AG04450 (cell line): Measurements from ENCODE around the gene RSRP1. TPM values are rescaled to one million over a fixed set of nuclear protein-coding genes. Genes with fewer than 3 reads are reported as not detected.

ENCODE experiments used
- CTCF ChIA-PET: fragments of 300-600, 350-600 bp; formaldehyde crosslinking; extraction: SDS; loops from one replicate; lab custom pipeline; 2022; ENCODE audit warnings: antibody characterized with exemption, inconsistent platforms; lab: Charles Lee
- POLR2A ChIA-PET: fragments of 350-600 bp; formaldehyde crosslinking; extraction: SDS; loops from one replicate; lab custom pipeline; 2021; ENCODE audit warnings: antibody characterized with exemption, inconsistent platforms; lab: Yijun Ruan, JAX
- DNase-seq: peaks from one replicate; pipeline ENCODE4 v3.0.0-alpha.2; 2011; ENCODE audit warnings: low read depth, low spot score
- H3K27ac ChIP-seq: one replicate; pipeline ENCODE4 v1.5.1; 2012; ENCODE audit warnings: low read depth, low read length, control low read depth
- H3K27me3 ChIP-seq: one replicate; pipeline ENCODE4 v1.6.0; 2012; ENCODE audit warnings: low read length; ENCODE audit not compliant: control insufficient read depth, insufficient read depth
- H3K4me3 ChIP-seq: 2 replicates; pipeline ENCODE4 v1.5.1; 2011; ENCODE audit warnings: mild to moderate bottlenecking, low read depth, low read length, control low read depth
- H3K9me3 ChIP-seq: 2 replicates; pipeline ENCODE4 v1.5.1; 2012; ENCODE audit warnings: low read length; ENCODE audit not compliant: control insufficient read depth, insufficient read depth
- CTCF ChIP-seq: IDR thresholded peaks from 2 replicates; pipeline ENCODE4 v1.5.1; 2011; ENCODE audit warnings: low read depth, low read length, control low read depth, inconsistent platforms
- polyA plus RNA-seq: library from polyadenylated mRNA; depleted of rRNA; stranded (reverse); fragments of >200 nt; gene quantifications from 2 replicates; pipeline ENCODE4 v1.2.3, GENCODE V29; 2011

The RSRP1 gene
- polyA plus RNA-seq, 1 experiment = 65.7 TPM

DNA sequence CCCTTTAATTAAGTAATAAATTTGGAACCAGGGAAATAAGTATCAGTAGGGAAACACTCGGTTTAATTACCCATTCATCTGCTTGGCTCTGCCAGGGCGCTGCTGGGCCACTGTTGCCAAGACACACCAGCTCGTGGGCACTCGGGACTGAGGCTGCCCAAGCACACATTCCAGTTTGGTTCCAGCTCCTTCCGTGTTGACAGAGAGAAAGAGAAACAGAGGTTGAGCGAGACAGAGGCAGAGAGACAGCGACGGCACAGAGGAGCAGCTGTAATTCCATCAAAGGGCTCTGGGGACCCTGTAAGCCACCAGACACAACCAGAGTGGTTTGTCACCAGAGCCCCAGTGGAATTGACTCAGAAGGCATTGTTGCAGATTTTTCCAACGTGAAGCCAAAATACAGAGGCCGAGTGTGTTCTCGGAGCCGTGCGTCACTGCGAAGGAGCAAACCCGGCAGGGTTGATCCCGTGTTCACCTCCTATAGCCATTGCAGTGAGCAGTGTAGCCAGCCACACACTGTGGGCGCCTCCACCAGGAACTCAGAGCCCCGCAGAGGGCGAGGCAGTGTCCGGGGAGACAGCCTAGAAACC lies 48.5 kb downstream of the RSRP1 start:
- H3K4me3 ChIP-seq = no peak overlapping the region
- CTCF ChIA-PET = no interaction called here
- H3K27me3 ChIP-seq = peaks cover 60% of the 10 kb centered on the region
- no peak for DNase-seq
- POLR2A ChIA-PET = no interaction called here
- no peak overlapping the region for H3K27ac ChIP-seq
- no peak for TF ChIP-seq CTCF
- H3K9me3 ChIP-seq = no peaks in the 10 kb centered on the region; the same call in 1 of the 2 replicates

- no peak for DNase-seq
- no peak overlapping the region for H3K27ac ChIP-seq
- ChIA-PET POLR2A (no interaction called here), CTCF (no interaction called here)
- H3K9me3 ChIP-seq = no peaks in the 10 kb centered on the region; the same call in 1 of the 2 replicates
- no peak overlapping the region for H3K4me3 ChIP-seq
- no peak for TF ChIP-seq CTCF
- H3K27me3 ChIP-seq = peaks cover 63% of the 10 kb centered on the region
Measured at GRCh38 chr1:25197982-25198662, 49.1 kb downstream of the RSRP1 start.

DNA sequence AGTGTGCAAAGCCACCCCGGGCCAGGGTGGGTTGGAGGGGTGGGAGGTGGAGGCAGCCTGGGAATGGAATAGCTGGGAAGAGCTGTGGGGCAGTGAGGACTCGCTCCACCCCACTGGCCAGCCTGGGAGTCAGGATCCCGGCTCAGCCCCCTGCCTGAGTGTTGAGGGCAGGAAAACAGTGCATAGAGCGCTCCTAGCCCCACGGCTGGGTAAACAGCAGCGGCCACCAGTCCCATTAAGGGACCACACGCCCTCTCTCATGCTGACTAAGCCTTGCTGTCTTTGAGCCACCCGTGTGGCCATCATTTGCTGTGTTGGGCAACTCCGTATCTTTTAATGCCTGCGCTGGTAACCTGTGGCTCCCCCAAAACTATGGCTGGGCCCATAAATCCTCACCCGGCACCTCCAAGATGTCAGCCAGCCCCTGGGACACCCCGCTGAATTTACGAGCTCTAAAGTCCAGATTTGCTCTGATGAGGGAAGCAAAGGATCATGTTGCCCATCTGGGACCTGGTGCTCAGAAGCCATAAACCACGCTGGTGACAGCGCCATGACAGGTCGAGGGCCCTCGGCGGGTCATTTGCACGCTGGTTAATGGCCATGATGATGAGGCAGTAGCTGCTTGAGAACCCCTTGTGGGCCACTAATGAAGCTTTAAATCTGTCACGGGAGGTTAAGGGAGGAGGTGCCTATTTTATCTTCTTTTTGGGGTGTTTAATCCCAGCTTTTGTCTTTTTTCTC lies 49.8 kb downstream of the RSRP1 start:
- ChIA-PET POLR2A (no interaction called here), CTCF (interaction anchor here (3.5 kb wide), 1 partner anchor 7 kb away, joined by 17 read pairs; no protein-coding TSS in a partner anchor)
- no peak overlapping the region for H3K4me3 ChIP-seq
- H3K9me3 ChIP-seq = no peaks in the 10 kb centered on the region; the same call in 1 of the 2 replicates
- no peak for TF ChIP-seq CTCF
- peaks cover 65% of the 10 kb centered on the region for H3K27me3 ChIP-seq
- H3K27ac ChIP-seq = no peak overlapping the region
- no peak for DNase-seq

DNA sequence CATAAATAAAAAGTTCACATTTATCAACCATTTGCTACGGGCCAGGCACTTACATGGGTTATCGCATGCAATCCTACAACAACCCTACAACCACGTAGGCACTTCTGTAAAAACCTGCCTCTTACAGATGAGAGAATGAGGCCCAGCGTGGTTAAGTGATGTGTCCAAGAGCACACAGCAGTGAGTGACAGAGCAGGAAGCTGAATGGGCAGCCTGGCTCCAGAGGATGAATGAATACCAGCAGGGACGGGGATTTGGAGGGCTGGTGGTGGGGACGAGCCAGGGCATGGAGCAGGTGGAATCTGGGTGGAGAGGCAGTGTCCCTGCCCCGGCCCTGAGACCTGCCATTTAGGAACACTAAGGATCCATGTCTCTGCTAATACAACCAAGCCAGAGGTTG lies 50.4 kb downstream of the RSRP1 start:
- no peak overlapping the region for H3K27ac ChIP-seq
- no peak for TF ChIP-seq CTCF

DNA sequence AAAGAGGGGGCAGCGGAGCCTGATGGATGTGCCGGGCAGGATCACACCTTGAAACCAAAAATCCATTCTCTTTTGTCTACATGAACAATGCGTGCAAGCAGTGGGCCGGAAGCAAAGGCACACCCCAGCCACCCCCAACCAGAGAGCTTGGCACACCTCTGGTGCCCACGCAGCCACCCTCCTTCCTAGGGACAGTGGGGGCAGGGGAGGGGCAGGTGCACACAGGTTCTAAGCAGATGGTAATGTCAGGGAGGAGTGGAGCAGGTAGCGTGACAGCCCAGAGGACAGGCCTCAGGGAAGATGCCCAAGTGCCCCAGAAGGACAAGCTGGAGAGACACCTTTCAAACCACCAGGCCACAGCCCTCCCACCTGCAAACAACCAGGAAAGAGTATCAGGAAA lies 51.4 kb downstream of the RSRP1 start:
- no peaks in the 10 kb centered on the region; the same call in 1 of the 2 replicates for H3K9me3 ChIP-seq
- CTCF ChIA-PET = interaction anchor here (3.5 kb wide), 1 partner anchor 8 kb away, joined by 17 read pairs; no protein-coding TSS in a partner anchor
- H3K27ac ChIP-seq = no peak overlapping the region
- peaks cover 57% of the 10 kb centered on the region for H3K27me3 ChIP-seq
- DNase-seq = no peak
- no peak overlapping the region for H3K4me3 ChIP-seq
- no peak for TF ChIP-seq CTCF
- POLR2A ChIA-PET = no interaction called here

More for the DNA sequence above, 50.4 kb downstream of the RSRP1 start:
- no peak overlapping the region for H3K4me3 ChIP-seq
- H3K27me3 ChIP-seq = peaks cover 61% of the 10 kb centered on the region
- H3K9me3 ChIP-seq = no peaks in the 10 kb centered on the region; the same call in 1 of the 2 replicates
- POLR2A ChIA-PET = no interaction called here
- CTCF ChIA-PET = interaction anchor here (3.5 kb wide), 1 partner anchor 7 kb away, joined by 17 read pairs; no protein-coding TSS in a partner anchor
- no peak for DNase-seq
